GM19455 (cell line): Measurements from ENCODE around the gene PPP1R13B.

Source experiments
- ATAC-seq: cut with Tn5 transposase; IDR thresholded peaks from one replicate; pipeline ENCODE4 v1.9.1; 2021; ENCODE audit not compliant: unreplicated experiment

The PPP1R13B gene

DNA sequence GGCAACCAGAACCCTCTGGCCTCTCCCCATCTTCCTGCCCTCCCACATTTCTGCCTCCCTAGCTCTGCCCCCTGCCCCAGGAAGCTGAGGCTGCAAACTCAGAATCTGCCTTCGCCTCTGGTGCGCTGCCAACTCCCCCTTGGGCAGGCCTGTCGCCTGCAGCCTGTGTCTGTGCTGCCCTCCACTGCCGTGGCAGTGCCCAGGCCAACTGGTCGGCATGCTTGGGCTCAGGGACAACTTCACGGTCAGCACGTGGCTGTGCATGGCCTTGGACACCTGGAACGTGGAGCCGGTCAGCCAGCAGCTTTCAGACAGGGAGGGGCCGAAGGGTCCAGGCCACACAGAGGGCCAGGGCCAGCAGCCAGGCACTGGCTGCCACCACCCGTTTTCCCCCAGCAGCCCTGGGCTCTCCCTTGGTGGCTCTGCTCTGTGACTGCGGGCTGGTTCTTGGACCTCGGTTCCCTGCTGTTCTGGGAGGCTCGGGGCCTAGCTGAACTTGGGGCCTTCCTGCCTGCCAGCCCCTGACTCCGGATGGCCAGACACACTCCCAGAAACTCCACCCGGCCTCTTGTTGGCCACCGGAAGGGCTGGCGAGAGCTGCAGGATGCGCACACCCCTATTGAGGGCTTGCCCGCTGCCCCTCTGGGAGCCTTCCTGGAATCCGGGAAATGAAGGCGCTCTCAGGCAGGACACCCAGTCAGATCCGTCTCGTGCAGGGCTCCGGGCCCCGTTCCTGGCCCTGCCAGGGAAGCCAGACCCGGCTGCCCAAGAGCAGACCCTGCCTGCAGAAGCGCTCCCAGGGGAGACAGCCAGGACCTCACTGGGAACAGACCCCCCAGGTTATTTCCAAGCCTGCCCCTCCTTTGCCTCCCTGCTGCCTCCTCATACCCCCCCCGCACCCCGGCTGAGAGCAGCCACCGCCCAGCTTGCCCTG is 34.2 kb upstream of the PPP1R13B start:
- ATAC-seq = no peak

DNA sequence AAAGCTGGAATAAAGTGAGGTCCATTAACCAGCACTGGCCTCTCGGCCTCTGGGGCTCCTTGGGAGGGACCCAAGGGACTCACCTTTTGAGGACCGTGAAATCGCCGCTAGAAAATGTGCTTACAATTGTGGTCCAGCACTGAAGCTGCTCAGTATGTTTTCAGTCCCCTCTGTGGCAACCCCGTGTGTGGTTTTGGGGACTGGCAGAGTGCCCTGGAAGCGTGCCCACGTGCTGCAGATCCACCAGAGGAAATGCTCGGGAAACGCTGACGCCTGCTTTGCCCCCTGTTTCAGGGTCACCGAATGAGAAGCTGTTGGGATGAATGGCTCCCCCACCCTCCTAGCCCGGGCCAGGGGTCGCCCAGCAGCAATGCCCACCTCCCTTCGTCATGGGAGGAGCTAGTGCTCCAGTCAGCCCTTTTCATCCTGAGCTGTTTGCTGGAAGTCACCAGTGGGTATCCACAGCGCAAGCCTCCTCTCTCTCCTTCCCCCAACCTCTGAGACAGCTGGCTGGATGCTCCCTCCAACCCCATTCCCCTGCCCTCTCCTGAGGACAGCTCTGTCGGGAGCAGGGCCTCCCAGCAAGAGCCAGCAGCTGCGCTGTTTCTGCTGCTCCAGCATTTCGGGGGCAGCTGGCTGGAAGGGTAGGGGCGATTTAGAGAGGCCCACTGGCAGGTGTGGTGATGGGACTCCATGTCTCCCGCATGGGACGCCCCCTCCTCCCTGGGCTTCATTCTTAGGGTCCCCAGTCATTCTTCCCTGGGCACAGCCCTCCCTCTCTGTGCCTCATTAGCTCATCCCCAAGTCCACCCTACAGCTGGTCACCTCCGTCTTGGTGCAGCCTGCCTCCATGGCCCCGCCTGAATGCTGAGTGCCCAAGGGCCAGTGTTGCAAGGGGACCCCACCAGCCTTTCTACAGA is 33.2 kb upstream of the PPP1R13B start:
- no peak for ATAC-seq

DNA sequence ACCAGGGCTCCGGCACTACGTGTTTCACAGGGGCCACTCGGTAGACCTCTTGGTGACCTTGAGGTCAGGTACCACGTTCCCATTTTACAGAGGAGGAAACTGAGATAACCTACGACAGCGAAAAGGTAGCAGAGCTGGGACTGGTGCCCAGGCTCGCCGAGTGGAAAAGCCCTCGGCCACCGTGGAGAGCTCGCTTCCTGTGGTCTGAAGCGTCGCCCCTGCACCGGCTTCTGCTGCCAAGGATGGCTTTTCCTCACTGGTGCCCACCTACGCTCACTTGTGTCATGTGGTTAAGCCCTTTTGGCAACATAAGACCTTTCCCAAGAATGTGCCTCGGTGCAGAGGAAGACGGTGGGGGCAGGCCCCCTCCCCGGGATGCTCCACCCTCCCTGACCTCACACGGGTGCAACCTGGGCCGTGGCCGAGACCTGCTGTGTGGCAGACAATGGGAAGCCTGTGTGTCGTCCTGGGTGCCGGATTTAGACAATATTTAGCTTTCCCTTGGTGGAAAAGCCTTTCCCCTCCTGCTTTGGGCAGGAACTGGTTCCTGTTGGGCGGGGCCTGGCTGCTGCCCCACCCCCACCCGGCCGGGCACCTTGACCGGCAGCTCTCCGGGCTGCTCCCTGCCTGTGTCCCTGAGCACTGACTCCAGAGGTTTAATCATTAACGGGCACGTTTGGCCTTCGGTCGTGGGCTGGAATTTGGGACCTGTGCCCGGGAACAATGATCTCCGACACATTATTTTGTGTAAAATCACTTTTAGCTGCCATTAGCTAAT is 32.4 kb upstream of the PPP1R13B start:
- ATAC-seq = no peak

DNA sequence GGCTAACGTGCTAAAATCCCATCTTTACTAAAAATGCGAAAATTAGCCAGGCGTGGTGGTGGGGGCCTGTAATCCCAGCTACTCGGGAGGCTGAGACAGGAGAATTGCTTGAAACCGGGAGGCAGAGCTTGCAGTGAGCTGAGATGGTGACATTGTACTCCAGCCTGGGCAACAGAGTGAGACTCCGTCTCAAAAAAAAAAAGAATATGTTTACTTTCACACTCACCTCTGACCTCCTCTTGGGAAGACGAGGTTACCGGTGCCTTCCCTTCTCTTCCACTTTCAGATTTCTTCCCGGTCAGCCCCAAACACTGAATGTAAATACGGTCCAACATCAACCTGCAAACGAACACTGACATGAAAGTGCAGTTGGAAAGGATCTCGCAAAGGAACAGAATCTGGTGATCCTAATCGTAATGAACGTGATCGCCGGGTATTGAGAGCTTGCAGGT is 31.8 kb upstream of the PPP1R13B start:
- ATAC-seq = no peak

DNA sequence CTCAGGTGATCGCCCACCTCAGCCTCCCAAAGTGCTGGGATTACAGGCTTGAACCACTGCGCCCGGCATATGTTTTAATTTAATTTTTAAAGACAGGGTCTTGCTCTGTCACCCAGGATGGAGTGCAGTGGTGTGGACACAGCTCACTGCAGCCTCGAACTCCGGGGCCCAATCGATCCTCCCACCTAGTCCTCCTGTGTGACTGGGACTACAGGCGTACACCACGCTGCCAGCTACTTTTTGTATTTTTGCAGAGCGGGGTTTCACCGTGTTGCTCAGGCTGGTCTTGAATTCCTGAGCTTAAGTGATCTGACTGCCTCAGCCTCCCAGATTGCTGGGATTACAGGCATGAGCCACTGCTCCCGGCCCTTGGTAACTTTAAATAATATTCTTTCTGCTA is 30.8 kb upstream of the PPP1R13B start:
- no peak for ATAC-seq

DNA sequence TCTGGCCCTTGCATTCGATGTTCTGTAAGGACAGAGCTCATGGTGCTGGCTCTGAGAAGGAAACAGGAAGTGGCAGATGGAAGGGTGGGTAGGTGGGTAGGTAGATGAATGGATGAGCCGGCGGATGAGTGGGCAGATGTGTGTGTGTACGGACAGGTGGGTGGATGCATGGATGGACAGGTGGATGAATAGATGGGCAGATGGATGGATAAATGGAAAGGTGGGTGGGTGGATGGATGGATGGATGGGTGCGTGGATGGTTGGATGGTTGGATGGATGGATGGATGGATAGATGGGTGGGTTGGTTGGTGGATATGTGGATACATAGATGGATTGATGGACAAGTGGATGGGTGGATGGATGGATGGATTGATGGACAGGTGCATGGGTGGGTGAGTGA is 27.6 kb upstream of the PPP1R13B start:
- no peak for ATAC-seq

DNA sequence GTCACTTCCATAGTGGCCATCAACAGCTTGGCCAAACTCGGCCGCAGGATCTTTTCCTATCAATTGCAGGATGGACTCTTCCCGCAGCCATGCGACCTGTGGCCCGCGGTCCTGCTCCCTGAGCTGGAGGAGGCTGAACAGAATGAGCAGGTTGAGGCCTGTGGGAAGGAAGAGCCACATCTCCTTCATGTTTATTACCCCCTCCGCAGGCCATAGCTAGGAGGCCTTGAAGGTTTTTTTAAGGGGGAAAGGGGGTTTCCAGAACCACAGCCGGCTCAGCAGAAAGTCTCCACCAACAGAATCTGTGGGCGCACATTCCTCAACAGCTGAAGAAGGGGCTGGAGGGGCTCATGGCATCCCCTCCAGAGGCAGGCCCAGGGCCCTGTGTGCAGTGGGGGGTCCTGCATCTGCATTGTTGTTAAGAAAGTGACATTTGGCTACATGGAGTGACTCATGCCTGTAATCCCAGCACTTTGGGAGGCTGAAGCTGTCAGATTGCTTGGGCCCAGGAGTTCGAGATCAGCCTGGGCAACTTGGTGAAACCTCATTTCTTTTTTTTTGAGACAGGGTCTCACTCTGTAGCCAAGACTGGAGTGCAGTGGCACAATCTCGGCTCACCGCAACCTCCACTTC is 25.2 kb upstream of the PPP1R13B start:
- ATAC-seq = peak; percentile 37

DNA sequence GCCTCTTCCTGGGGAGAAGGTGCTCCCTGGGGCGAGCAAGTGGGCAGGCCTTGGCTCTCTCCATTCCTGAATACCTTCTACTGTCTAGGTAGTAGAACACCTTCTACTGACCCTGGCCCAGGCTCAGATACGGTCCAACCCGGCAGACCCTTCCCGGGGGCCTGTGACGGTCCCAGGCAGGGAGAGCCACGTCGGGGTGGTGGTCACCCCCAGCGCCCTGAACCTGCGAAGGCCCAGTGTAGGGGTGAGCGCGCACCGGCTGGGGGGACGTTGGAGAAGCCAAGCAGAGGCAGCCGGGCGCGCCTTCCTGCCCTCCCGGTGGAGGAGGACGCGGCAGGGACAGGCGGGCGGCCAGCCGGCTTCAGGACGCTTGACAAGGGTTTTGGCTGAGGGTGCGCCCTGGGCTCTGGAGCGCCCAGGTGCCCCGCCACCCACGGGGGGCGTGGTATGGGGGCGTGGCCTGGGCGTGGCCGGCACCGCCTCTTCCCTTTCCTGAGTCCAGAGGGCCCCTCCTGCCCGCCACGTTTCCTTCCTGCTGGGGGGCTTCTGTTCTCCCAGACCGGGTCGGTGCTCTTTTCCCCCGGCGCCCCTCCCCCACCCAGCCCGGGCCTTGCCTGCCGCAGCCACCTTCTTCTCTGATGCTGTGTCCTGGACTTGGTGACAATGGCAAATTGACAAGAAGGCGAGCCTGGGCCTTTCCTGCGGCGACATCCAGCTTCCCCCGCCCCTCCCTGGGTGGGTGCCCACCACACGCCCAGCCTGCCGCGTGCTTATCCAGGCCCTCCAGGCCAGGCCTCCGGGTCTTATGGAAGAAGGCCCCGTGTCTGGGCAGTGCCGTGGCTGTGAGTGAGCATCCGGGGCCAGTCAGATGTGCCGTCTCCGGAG is 24.5 kb upstream of the PPP1R13B start:
- ATAC-seq = peak; percentile 75

DNA sequence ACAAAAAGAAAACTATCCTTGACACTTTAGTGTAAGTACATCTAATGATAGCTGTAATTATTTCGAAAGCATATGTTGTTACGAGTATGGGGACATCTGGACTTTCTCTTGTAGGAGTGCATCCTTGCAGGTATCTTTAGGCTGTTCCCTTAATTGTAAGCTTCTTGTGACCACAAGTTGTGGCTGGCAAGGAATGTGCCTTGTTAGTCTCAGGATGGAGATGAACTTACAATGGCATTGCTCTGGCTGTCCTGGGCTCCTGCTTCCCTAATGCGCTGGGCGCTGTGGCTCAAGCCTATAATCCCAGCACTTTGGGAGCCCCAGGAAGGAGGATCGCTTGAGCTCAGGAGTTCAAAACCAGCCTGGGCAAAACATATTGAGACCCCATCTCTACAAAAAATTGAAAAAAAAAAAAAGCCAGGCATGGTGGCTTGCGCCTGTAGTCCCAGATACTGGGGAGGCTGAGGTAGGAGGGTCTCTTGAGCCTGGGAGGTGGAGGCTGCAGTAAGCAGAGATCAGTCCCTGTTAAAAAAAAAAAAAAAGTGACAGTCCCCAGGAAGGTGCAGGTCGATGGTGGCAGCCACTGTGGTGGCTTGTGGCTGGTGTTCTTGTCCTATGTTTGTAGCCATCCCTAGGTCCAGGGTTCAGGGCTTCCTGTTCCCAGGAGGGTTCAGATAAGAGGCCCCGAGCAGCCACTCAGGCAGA is 23.7 kb upstream of the PPP1R13B start:
- no peak for ATAC-seq

DNA sequence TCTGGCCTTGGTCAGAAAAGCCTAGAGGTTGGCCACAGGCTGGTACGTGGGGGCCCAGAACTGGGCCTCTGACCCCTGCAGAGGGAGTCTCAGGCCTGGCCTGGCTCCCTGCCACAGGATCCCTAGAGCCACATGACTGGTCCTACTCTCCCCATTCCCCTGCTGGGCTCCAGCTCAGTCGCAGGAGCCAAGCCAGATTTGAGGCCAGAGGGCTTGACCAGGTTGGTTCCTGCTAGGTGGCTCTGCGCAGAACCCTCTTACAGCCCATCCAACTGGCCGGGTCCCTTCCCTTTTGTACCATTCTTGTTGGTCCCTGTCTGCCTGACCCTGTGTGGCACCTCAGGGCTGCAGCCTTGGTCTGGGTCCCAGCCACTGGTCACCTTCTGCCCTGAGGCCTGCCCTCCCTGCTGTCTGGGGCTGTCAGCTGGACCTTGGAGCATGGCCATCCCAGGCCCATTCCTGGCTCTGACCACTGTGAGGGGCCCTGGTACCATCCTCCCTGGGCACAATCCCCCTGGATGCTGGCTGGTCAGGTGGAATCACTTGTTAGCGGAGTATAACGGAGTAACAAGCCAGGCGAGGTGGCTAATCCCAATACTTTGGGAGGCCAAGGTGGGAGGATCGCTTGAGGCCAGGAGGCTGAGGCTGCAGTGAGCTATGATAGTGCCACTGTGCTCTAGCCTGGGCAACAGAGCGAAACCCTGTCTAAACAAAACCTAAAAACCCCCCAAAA is 22.9 kb upstream of the PPP1R13B start:
- ATAC-seq = no peak

DNA sequence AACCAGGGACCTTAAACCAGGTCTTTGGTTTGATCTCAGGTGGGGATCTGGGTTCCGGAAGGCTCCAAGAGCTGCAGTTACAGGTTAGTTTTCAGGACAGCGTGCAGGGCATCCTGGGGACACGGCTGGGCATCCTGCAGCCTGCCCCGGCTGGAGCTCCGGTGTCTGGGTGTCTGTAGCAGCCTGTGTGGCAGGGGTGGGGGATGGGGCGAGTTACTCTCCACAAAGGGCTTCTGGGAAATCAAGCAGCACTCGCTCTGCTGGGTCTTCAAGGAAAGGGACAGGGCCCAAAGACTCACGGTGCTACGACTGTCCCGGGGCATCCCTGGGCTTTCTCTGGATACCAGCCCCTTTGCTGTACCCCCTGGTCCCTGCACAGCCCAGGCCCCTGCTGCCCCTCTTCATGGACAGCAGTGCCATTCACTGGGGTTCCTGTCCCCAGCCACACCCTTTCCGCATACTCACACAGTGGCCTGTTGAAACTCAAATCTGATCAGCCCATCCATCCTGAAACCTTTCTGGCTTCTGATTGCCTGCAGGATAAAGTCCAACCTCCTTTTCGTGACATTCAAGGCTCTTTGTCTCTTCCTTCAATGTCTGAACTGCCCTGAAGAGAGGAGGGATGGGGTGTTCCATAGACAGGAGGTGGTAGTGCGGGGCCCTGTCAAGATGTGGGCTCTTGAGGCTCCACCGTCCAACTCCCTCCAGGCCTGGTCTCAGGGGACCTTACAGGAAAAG is 22.2 kb upstream of the PPP1R13B start:
- ATAC-seq = no peak

DNA sequence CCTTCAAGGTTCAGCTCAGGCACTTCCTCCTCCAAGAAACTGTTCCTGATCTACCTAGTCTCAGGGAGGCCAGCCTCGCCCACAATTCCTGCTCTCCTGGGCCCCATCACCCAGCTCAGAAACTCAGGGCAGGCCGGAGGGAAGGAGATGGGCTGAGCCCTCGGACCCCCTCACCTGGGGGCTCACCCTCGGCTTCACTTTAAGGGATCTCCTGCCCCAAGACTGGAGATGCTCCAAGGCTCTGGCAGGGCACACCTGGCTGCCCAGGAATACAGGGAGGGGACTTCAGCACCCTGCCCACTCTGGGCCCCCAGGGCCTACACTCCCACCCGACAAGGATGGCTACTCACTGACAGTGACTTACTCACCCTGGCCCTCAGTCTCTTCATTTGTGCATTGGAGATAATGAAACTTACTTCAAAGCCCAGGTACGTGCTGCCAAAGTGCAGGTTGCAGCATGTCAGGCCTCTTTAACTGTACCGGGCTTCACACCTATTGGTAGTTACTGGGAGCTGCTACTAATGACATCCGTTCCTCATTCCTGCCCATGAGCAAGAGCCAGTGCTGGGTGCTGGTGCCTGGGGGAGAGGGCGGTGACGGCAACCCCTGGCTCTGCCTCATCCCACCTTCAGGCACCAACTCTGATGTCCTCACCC is 21.0 kb upstream of the PPP1R13B start:
- no peak for ATAC-seq

DNA sequence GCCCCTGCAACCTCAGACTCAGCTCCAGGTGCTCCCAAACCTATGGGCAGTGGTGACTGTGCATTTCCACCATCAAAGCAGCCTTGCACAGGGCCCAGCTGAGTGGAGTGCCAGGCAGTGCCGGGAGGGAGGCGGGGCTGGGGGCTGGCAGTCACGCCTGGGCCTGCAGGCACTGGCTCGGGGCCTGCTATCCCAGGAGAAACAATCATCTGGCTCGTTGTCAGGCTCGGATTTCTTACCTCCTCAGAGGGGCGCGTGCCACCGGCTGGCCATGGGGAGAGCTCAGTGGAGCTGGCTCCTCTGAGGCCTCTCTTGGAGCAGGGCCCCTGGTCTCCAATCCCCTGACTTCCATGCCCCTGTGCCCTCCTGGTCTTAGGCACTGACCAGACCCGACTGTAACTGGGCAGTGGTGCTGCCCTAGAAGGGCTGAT is 20.2 kb upstream of the PPP1R13B start:
- ATAC-seq = no peak

DNA sequence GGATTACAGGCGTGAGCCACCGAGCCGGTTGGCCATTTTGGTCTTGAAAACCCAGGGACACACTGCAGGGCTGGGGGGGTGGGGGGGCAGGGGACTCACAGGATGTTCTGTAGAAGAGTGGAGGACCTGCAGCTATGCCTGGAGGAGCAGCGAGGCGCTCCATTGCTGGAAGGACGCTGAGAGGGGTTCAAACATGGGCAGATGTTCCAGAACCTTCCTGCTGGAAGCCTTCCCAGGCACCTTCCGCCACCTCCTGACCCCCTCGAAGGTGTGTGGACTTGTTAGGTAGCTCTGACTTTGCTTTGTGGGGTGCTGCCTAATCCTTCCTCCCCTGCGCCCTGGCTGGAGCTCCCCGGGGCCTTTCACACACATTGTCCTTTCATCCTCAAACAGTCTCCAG is 19.6 kb upstream of the PPP1R13B start:
- ATAC-seq = no peak

DNA sequence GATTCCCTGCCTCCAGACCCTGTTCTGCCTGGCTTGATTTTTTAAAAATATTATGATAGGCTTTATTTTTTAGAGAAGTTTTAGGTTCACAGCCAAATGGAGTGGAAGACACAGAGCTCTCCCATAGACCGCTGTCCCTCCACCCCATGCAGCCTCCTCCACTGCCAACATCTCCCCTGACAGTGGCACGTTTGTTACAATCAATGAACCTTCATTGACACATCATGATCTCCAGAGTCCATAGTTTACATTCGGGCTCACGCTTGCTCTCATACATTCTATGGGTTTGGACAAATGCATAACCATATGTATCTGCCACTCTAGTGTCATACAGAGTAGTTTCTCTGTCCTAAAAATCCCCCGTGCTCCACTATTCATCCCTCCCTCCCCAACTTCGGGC is 15.9 kb upstream of the PPP1R13B start:
- ATAC-seq = no peak

DNA sequence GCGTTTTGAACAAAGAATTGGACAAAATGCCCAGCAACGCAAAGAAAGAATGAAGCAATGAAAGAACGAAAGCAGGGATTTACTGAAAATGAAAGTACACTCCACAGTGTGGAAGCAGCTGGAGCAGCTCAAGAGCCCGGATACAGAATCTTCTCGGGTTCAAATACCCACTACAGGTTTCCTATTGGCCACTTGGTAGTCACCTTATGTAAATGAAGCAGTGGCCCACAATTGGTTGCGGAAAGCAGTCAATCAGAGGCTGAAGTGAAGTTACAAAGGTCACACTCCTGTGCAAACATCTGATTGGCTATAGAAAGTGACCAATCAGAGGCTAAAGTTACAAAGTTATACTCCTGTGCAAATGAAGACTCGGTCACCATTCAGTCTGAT is 15.0 kb upstream of the PPP1R13B start:
- ATAC-seq = no peak
